Jurkat, Clone E6-1 (cell line): ENCODE measurements around the gene FUT8.
"Not testable (repeated sequence)": the region's sequence is repeated elsewhere in the genome, so short reads cannot be mapped to it uniquely, and the experiment has no call there.

ENCODE experiments used
- DNase-seq: peaks from one replicate; pipeline ENCODE4 v3.0.0-alpha.2; 2011; ENCODE audit warnings: low read depth, low spot score
- H3K4me3 ChIP-seq: 2 replicates; pipeline ENCODE4 v1.5.1; 2011; ENCODE audit warnings: mild to moderate bottlenecking, low read length, control low read depth, moderate library complexity

The FUT8 gene

GRCh38 chr14:65639216-65639615 is 226.7 kb downstream of the FUT8 start:
- no peak for DNase-seq
- no peak overlapping the region for H3K4me3 ChIP-seq

GRCh38 chr14:65650826-65651225 is 238.3 kb downstream of the FUT8 start:
- H3K4me3 ChIP-seq: no peak overlapping the region
- DNase-seq: no peak

DNA sequence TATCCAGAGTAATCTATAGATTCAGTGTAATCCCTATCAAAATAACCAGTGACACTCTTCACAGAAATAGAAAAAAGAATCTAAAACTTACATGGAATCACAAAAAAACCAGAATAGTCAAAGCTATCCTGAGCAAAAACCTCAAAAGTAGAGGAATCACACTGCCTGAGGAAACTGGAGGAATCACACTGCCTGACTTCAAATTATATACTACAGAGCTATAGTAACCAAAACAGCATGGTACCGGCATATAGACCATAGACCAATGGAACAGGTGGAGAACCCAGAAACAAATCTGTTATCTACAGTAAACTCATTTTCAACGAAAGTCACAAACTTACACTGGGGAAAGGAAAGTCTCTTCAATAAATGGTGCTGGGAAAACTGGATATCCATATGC is 244.0 kb downstream of the FUT8 start:
- H3K4me3 ChIP-seq: no peak overlapping the region
- DNase-seq: no peak

- no peak for DNase-seq
Measured at GRCh38 chr14:65658202-65658601, 245.7 kb downstream of the FUT8 start.

DNA sequence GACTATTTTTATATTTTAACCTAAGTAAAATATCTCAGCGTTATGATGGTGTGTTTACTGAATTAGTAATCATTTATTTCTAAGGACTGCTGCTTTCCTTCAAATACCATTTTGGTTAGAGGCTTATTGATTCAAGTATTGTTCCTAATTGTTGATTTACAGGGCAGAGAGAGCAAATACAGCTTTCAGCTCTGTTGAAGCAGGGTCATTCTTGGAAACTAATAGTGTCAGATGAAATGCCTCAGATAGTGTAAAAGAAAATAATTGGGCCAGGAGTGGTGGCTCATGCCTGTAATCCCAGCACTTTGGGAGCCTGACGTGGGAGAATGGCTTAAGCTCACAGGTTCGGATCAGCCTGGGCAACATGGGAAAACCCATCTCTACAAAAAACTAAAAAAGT is 249.3 kb downstream of the FUT8 start:
- no peak overlapping the region for H3K4me3 ChIP-seq
- no peak for DNase-seq

More at GRCh38 chr14:65658202-65658601, 245.7 kb downstream of the FUT8 start:
- H3K4me3 ChIP-seq: no peak overlapping the region

- H3K4me3 ChIP-seq: no peak overlapping the region
- no peak for DNase-seq
Measured at GRCh38 chr14:65664436-65664835, 251.9 kb downstream of the FUT8 start.

GRCh38 chr14:65676361-65677014 is 264.0 kb downstream of the FUT8 start:
- no peak overlapping the region for H3K4me3 ChIP-seq
- no peak for DNase-seq

- DNase-seq: no peak
- H3K4me3 ChIP-seq: no peak overlapping the region
Measured at GRCh38 chr14:65685572-65685971, 273.0 kb downstream of the FUT8 start.

- DNase-seq: no peak
- no peak overlapping the region for H3K4me3 ChIP-seq
Measured at GRCh38 chr14:65686761-65687160, 274.2 kb downstream of the FUT8 start.

DNA sequence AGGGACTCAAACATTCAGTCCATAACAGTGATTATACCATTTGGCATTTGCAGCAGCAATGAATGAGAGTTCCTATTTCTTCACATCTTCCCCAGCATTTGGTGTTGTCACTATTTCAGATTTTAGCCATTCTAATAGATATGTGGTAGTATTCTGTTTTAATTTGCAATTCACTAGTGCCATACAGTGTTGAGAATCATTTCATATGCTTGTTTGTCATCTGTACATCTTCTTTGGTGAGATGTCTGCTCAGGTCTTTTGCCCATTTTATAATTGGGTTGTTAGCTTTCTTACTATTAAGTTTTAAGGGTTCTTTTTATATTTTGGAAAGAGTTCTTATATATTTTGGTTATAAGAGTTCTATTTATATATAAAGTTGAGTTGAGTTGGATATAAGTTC is 276.5 kb downstream of the FUT8 start:
- H3K4me3 ChIP-seq: no peak overlapping the region
- DNase-seq: no peak

DNA sequence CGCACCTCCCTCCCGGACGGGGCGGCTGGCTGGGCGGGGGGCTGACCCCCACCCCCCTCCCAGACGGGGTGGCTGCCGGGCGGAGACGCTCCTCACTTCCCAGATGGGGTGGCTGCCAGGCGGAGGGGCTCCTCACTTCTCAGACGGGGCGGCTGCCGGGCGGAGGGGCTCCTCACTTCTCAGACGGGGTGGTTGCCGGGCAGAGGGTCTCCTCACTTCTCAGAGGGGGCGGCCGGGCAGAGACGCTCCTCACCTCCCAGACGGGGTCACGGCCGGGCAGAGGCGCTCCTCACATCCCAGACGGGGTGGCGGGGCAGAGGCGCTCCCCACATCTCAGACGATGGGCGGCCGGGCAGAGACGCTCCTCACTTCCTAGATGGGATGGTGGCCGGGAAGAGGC is 280.0 kb downstream of the FUT8 start:
- DNase-seq, H3K4me3 ChIP-seq: not testable (repeated sequence)

DNA sequence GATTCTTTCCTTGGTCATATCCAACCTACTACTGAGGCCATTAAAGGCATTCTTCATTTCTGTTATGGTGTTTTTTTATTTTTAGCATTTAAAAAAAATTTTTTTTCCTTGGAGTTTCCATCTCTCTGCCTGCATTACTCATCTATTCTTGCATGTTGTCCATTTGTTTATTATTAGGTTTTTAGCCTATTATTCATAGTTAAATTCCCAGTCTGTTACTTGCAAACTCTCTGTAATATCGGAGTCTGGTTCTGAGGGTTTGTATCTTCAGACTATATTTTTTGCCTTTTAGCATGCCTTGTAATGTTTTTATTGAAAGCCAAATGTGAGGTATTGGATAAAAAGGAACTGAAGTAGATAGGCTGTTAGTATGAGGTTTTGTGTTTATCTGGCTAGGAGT is 284.3 kb downstream of the FUT8 start:
- DNase-seq: no peak
- H3K4me3 ChIP-seq: no peak overlapping the region

DNA sequence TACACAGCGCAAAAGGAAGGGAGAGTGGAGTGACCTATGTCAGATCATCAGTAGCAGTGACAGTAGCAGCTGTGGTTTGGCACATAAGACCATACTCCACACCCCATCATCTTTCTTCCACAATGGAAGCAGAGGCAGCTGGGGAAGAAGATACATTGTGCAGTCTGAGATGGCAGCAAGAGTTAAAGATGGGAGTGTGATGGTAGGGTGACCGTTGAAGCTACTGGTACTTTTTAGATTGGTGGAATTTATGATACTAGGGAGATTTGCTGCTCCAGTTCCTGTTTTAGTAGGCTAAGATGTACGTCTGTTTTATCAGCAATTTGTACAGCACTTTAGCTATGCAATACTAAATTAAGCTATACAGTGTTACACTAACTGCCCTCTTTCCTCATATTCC is 291.0 kb downstream of the FUT8 start:
- H3K4me3 ChIP-seq: no peak overlapping the region
- no peak for DNase-seq

DNA sequence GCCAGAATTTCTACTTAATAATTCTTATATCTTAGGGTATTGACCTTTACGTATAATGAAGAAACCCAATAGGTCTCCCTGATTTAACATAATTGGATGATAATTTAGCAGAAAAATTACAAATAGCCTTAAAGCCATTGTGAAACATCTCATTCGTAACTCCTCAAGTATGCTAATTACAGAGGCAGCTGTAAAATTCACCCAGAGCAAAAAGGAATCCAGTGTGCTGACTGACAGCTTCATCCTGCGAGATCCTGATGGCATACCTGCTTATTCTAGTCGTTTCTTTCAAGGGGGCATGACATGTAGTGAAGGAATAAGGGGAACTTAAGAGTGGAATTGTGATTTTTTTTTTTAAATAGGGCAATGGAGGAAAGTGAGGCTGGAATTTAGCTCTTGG is 291.5 kb downstream of the FUT8 start:
- DNase-seq: no peak
- no peak overlapping the region for H3K4me3 ChIP-seq

GRCh38 chr14:65704437-65704836 is 291.9 kb downstream of the FUT8 start:
- no peak overlapping the region for H3K4me3 ChIP-seq

GRCh38 chr14:65704850-65705249 is 292.3 kb downstream of the FUT8 start:
- no peak overlapping the region for H3K4me3 ChIP-seq
- no peak for DNase-seq

More at GRCh38 chr14:65704437-65704836, 291.9 kb downstream of the FUT8 start:
- DNase-seq: no peak

- H3K4me3 ChIP-seq: no peak overlapping the region
Measured at GRCh38 chr14:65709576-65709975, 297.0 kb downstream of the FUT8 start.

GRCh38 chr14:65716813-65717212 is 304.3 kb downstream of the FUT8 start:
- H3K4me3 ChIP-seq, DNase-seq: not testable (repeated sequence)

More at GRCh38 chr14:65709576-65709975, 297.0 kb downstream of the FUT8 start:
- no peak for DNase-seq

DNA sequence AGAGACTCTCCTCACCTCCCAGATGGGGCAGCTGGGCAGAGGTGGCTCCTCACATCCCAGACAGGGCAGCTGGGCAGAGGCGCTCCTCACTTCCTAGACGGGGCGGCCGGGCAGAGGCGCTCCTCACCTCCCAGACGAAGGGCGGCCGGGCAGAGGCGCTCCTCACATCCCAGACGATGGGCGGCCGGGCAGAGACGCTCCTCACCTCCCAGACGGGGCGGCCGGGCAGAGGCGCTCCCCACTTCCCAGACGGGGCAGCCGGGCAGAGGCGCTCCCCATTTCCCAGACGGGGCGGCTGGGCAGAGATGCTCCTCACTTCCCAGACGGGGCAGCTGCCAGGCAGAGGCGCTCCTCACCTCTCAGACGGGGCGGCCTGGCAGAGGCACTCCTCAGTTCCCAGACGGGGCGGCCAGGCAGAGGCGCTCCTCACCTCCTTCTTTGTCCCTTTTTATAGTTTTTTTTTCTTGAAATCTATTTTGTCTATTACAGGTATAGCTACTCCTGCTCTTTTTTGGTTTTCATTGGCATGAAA is 304.9 kb downstream of the FUT8 start:
- H3K4me3 ChIP-seq: not testable (repeated sequence)

DNA sequence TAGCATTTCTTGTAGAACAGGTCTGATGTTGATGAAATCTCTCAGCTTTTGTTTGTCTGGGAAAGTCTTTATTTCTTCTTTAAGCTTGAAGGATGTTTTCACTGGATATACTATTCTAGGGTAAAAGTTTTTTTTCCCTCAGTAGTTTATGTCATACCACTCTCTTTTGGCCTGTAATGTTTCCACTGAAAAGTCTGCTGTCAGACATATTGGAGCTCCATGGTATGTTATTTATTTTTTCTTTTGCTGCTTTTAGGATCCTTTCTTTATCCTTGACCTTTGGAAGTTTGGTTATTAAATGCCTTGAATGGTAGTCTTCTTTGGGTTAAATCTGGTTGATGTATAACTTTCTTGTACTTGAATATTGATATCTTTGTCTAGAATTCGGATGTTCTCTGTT is 306.1 kb downstream of the FUT8 start:
- DNase-seq: no peak
- H3K4me3 ChIP-seq: no peak overlapping the region

More for the DNA sequence above, 304.9 kb downstream of the FUT8 start:
- DNase-seq: not testable (repeated sequence)

GRCh38 chr14:65720171-65720570 is 307.6 kb downstream of the FUT8 start:
- DNase-seq: no peak
- no peak overlapping the region for H3K4me3 ChIP-seq
